Measurements from ENCODE around the gene NTRK3.

NTRK3 gene

GRCh38 chr15:87929841-87930240 is 326.7 kb downstream of the NTRK3 start:
- no peak for DNase-seq

DNA sequence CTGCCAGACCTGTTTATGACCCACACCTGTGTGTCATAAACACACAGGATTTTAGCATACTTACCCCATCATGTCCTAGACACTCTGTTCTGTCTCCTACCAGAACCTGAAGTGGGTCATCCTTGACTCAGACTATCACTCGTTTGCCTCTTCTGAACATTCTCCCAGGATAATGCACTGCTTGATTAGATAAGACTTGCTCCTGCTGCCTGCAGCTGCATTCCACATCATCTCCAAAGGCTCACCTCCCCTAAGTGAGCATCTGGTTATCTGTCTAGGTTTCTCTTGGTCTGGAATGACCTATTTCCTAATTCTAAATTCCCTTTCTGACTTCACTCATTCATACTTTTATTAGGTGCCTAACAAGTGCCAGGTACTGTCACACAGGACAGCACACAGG is 332.1 kb downstream of the NTRK3 start:
- DNase-seq: no peak

DNA sequence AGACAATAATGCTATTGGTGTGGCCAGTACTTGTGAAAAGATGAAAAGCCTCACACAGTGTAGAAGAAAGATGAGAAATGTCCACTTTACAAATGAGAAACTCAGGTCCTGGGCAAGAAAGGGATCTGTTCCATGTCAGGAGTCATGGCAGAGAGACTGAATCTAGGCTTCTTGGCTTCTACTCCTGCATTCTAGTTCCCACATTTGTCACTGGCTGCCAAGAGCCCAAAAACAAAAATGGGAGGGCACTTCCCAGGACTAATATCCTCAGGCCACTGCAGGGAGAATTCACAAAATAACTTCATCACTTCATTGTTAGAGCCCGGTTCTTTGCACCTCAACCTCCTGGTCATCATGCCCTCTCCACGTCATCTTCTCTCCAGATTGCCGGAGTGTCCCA is 337.5 kb downstream of the NTRK3 start:
- no peak for DNase-seq

DNA sequence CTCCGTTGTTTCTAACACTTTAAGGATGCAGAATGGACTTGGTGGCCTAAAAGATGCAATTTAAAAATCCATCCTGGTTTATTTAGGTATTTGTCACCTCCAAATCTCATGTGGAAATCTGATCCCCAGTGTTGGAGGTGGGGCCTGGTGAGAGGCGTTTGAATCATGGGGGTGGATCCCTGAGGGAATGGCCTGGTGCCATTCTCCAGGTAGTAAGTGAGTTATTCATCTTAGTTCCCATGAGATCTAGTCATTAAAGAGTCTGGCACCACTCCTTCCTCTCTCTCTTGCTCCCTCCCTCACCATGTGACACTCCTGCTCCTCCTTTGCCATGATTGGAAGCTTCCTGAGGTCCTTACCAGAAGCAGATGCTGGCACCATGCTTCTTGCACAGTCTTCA is 339.1 kb downstream of the NTRK3 start:
- no peak for DNase-seq

DNA sequence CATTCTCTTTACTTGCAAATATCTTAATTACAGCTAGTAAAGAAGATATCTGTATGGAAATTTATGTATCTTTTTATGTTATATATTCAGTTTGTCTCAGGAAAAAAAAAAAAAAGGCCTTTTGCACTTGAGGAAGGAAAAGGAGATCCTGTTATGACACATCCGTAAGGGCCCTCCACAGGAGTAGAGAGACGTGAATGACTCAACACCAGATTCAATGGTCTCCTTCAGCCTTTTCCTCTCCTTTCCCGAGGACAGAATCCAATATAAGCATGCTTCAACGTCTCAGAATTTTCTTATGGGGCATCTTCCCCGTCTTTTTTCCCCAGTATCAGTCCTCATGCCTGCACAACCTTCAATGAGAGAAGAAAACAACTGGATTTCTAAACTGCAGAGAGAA is 340.3 kb downstream of the NTRK3 start:
- no peak for DNase-seq

GRCh38 chr15:87910301-87910700 is 346.2 kb downstream of the NTRK3 start:
- DNase-seq: no peak

DNA sequence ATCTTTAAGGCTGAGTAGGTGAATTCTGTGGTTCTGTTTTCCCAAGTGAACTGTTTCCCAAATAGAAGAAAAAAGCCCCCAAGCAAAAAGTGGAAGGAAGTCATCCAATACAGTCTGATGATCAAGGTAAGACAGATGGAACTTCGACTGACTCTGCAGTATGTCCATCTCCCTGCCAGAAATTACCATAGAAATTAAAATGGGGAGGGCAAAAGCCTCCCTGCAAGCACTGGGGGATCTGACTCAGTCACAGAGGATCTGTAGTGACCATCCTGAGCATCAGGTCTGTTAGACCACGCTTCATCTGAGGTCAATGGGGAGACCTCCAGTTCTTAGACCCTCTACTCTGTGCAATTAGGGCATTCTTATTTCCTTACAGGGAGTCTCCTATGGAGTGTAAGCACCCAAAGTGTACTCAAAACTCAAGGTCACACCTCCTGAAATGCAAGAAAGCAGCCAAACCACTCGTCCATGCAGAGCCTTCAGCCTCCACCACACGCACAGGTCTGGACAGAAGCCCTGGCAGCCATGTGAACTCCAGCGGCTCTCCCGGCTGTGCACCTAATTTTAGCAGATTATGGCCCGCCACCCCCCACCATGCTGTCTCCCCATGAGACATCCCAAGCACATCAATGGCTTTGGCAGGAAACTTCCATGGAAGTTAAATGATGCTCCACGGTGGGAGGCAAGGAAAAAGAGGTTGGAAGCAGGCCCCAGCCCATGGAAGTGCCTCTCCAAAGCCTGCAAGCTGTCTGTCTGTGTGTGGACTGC is 348.7 kb downstream of the NTRK3 start:
- DNase-seq: no peak

DNA sequence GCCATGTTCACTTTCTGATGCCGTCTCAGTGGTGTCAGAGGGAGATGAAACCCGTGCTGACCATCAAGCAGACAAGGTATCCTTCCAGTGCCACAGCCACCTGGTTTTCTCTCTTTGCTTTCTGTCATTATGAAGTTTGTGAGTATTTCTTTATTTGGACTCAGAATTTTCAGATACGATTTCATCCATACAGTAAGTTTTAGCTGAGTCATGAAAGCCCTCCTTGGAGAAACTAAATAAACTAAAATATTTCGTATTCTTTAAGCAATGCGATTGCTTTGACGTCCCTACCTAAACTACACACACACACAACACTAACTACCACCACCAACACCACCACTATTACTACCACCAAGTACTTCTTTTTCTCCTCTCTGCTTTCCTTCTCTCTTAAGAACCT is 350.1 kb downstream of the NTRK3 start:
- DNase-seq: no peak

DNA sequence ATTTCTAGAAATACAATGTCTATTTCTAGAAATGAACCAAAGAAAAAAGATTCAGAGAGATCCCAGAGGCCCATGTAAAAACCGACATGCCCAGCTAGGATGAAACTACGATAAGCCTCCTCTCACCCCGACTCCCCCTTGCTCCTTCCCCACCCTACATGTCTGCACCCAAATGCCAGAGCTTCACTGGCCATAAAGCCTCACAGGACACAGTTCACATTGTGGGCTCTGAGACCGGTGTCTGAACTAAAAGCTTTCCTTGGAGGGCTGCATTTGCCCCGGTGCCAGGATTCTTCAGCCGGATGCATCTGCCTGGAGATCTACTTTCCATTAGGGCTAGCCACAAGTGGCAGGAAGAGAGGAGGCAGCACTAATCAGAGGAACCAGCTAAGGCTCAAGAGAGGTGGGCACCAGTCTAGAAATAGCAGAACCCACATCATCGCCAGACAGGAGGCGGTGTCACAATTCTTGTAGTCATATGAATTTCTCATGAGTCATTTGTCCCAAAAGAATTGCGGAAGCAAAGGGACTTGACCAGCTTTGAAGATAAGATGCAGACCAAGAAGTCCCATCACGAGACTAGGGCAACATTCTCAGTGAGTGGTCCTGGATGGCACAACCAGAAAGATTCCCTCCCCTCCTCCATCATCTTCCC is 353.6 kb downstream of the NTRK3 start:
- no peak for DNase-seq

GRCh38 chr15:87901926-87902690 is 354.4 kb downstream of the NTRK3 start:
- no peak for DNase-seq

DNA sequence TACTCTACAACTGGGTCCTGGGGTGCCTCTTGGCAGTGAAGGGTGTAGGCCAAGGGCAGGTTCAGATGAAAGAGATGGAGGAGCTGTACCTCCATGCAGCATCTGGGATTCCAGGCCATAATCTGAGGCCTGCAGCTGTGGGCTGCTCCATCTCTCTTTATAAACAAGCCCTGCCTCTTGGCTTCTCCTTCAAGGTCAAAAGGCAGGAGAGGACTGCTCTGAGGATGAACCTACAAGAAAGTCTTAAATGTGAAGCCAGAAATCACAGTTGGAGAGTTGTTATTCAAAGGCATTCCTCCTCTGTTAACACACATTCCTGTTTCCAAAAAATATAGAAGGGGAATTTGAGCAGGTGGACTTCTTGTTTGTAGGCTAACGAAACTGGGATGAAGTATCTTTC is 355.5 kb downstream of the NTRK3 start:
- DNase-seq: no peak

GRCh38 chr15:87896936-87897335 is 359.6 kb downstream of the NTRK3 start:
- DNase-seq: no peak

DNA sequence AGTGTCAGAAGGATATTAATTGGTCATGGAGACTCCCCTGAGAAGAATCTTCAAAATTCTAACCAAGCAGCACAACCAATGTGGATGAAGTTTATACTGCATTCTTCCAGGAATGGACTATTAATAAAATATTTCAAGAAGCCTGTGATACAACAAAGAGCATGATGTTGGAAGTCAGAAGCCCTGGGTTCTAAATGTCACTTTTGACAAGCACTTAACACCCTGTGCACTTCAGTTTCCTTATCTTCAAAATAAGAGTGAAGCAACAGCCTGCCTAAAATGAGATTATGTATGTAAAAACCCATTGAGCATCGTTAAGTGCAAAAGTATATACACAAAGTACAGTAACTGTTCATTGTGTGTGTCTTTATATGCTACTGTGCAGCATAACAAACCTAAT is 369.4 kb downstream of the NTRK3 start:
- no peak for DNase-seq

- DNase-seq: no peak
Measured at GRCh38 chr15:87881026-87881425, 375.5 kb downstream of the NTRK3 start.

GRCh38 chr15:87877822-87878542 is 378.6 kb downstream of the NTRK3 start:
- no peak for DNase-seq

DNA sequence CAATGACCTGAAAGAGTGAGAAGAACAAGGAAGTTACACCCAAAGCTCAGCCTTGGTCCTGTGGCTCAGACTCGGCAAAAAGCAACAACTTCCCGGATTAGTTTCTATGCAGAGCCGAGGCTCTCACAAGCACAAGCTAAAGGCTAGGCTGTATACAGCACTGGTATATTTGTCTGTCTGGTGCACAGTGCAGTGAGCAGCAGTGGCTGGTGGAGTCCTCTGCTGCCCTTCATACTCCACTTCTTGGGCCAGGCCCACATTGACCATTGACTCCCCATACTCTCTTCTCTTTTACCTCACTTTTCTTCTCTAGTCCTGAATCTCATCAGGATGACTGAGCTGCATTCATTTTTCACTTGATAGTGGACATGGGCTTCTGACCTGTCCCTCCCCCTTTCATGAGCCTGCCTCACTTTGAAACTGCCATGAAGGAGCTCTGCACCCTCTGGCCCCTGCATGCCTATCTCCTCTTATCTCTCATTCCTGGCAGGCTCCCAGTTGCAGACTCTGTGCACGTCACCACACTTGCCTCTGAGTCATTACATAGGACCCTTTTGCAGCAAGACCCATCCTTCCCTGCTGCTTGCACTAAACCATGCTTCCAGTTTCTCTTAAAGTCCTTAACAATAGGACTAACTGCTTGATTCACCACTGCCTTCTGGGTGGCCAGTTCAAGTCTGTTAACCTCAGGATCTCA is 379.3 kb downstream of the NTRK3 start:
- no peak for DNase-seq

- no peak for DNase-seq
Measured at GRCh38 chr15:87874896-87875711, 381.4 kb downstream of the NTRK3 start.

GRCh38 chr15:87873516-87873915 is 383.0 kb downstream of the NTRK3 start:
- no peak for DNase-seq

DNA sequence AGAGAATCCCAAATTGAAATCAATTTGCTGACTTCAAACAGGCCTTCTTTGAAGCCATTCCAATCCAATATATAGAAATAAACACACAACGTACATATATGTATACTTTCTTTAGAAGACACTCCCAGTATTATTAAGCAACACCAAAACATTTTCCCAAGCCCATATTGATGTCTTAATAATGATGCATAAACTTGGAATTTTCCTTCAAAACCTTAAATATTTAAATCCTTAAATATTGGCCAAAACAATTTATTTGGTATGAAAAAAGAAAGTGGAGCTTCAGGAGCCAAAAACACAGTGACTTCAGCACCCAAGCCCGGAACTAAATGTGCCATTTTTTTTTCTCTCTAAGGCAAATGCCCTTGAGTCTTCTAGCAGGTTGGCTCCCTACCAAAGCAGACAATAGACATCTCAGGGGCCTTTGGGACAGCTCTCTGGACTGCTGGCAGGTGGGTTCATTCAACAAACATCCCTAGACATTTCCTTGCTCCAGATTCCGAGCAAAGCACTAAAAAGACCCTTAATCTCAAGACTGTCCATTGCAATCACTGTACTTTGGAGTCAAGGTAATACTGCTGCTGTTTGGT is 384.7 kb downstream of the NTRK3 start:
- DNase-seq: no peak

DNA sequence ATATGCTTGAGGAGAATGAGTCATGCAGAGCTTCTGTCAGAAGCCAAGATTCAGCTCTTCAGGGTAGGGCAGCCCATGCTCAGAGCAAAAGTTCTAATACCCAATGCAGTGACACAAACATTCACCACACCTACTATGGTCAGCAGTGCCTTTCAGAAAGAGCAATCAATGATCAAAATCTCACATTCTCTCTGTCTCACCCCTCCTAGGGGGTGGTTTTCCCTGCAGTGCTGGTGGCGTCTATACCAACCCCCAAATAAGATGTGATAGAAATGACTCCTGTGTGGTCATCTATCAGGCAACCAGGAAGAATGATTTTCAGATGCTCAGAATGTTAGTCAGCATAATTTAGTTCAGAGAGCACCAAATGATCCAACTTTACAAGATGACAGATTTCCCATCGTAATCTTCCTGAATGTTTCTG is 385.3 kb downstream of the NTRK3 start:
- no peak for DNase-seq

- no peak for DNase-seq
Measured at GRCh38 chr15:87866961-87867360, 389.6 kb downstream of the NTRK3 start.

Measured in NCI-H345 (cell line).